ENCODE measurements around the gene EID3.

EID3 gene

GRCh38 chr12:104273503-104273902 lies 30.0 kb upstream of the EID3 start:
- no peak overlapping the region for H3K4me3 ChIP-seq (ENCODE audit: insufficient read depth, low read length, poor library complexity, severe bottlenecking)
- no peaks in the 10 kb centered on the region for H3K9me3 ChIP-seq (ENCODE audit: insufficient read depth, low read length)
- H3K4me2 ChIP-seq (ENCODE audit: low read depth, low read length, poor library complexity, severe bottlenecking), result no peak overlapping the region
- no peak overlapping the region for H2AFZ ChIP-seq (ENCODE audit: low read depth, low read length, severe bottlenecking)
- H4K20me1 ChIP-seq (ENCODE audit: low read depth, low read length), result no peaks in the 10 kb centered on the region
- no peaks in the 10 kb centered on the region for H3K36me3 ChIP-seq (ENCODE audit: low read length)
- no peaks in the 10 kb centered on the region for H3F3A ChIP-seq (ENCODE audit: insufficient read depth)
- TF ChIP-seq CTCF (IDR thresholded peaks at IDR 0.05; ENCODE audit: insufficient read depth, low read length, poor library complexity, severe bottlenecking), result no peak
- no peak for TF ChIP-seq EZH2phosphoT487 (conservative IDR thresholded peaks at IDR 0.05; ENCODE audit: low read length)
- no peak overlapping the region for H3K27ac ChIP-seq (ENCODE audit: low read depth, low read length)
- H3K27me3 ChIP-seq (ENCODE audit: low read length), result no peaks in the 10 kb centered on the region
- H3K9ac ChIP-seq (ENCODE audit: low read length), result no peak overlapping the region
- no peaks in the 10 kb centered on the region for H3K9me2 ChIP-seq (replicated peaks; ENCODE audit: insufficient read depth, low read length)
- no peaks in the 10 kb centered on the region for H3K79me2 ChIP-seq (ENCODE audit: insufficient read depth, low read length)

- H3K9me2 ChIP-seq (replicated peaks; ENCODE audit: insufficient read depth, low read length), result no peaks in the 10 kb centered on the region
- H3K4me2 ChIP-seq (ENCODE audit: low read depth, low read length, poor library complexity, severe bottlenecking), result no peak overlapping the region
- H4K20me1 ChIP-seq (ENCODE audit: low read depth, low read length), result no peaks in the 10 kb centered on the region
- TF ChIP-seq CTCF (IDR thresholded peaks at IDR 0.05; ENCODE audit: insufficient read depth, low read length, poor library complexity, severe bottlenecking), result no peak
- H3F3A ChIP-seq (ENCODE audit: insufficient read depth), result no peaks in the 10 kb centered on the region
- no peak overlapping the region for H2AFZ ChIP-seq (ENCODE audit: low read depth, low read length, severe bottlenecking)
- no peaks in the 10 kb centered on the region for H3K36me3 ChIP-seq (ENCODE audit: low read length)
- H3K4me3 ChIP-seq (ENCODE audit: insufficient read depth, low read length, poor library complexity, severe bottlenecking), result no peak overlapping the region
- no peak overlapping the region for H3K9ac ChIP-seq (ENCODE audit: low read length)
- no peaks in the 10 kb centered on the region for H3K27me3 ChIP-seq (ENCODE audit: low read length)
- H3K9me3 ChIP-seq (ENCODE audit: insufficient read depth, low read length), result no peaks in the 10 kb centered on the region
- no peak overlapping the region for H3K27ac ChIP-seq (ENCODE audit: low read depth, low read length)
- no peaks in the 10 kb centered on the region for H3K79me2 ChIP-seq (ENCODE audit: insufficient read depth, low read length)
These were observed 28.7 kb upstream of the EID3 start for GRCh38 chr12:104274811-104275210.

GRCh38 chr12:104275689-104276088 lies 27.9 kb upstream of the EID3 start:
- Histone ChIP-seq H3K9ac (ENCODE audit: low read length) (no peak overlapping the region), H3K27ac (ENCODE audit: low read depth, low read length) (no peak overlapping the region), H3K36me3 (ENCODE audit: low read length) (no peaks in the 10 kb centered on the region), H2AFZ (ENCODE audit: low read depth, low read length, severe bottlenecking) (peak overlapping the region; percentile 44), H3K9me3 (ENCODE audit: insufficient read depth, low read length) (no peaks in the 10 kb centered on the region), H4K20me1 (ENCODE audit: low read depth, low read length) (no peaks in the 10 kb centered on the region), H3F3A (ENCODE audit: insufficient read depth) (no peaks in the 10 kb centered on the region), H3K27me3 (ENCODE audit: low read length) (no peaks in the 10 kb centered on the region), H3K4me2 (ENCODE audit: low read depth, low read length, poor library complexity, severe bottlenecking) (peak overlapping the region; percentile 62), H3K9me2 (replicated peaks; ENCODE audit: insufficient read depth, low read length) (no peaks in the 10 kb centered on the region), H3K4me3 (ENCODE audit: insufficient read depth, low read length, poor library complexity, severe bottlenecking) (no peak overlapping the region), H3K79me2 (ENCODE audit: insufficient read depth, low read length) (no peaks in the 10 kb centered on the region)
- TF ChIP-seq CTCF (IDR thresholded peaks at IDR 0.05; ENCODE audit: insufficient read depth, low read length, poor library complexity, severe bottlenecking) (no peak), EZH2phosphoT487 (conservative IDR thresholded peaks at IDR 0.05; ENCODE audit: low read length) (no peak)
